ENCODE data around the gene MOGAT2.

- TF ChIP-seq YY1 (IDR thresholded peaks at IDR 0.05; ENCODE audit: insufficient read depth, insufficient read length) (no peak), SUZ12 (IDR thresholded peaks at IDR 0.05; ENCODE audit: extremely low read depth, insufficient read depth, insufficient read length) (no peak)
These were observed 63.2 kb downstream of the MOGAT2 start for GRCh38 chr11:75780888-75781287.
